Glomerular visceral epithelial cell (primary cell): ENCODE data around the gene TNC.

Source experiments
- DNase-seq: peaks from one replicate; pipeline ENCODE4 v3.0.0-alpha.2; 2016; ENCODE audit errors: extremely low spot score

Gene TNC

DNA sequence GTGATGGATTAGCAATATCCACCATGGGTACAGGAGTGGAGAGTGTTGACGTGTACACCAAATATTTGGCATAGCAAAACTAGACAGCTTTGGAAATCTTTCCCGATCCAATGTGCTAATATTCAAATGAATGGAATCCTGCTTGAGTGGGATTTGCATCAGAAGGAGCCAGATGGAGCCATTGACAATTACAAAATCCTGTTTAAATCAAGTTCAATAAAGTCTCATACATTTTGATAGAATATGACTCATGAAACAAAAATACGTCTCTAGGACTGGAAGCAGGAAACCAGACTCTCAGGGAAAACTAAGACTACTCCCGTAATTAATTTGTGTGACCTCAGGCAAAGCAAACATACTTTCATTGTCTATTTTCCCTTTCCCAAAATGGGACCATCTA, 13.0 kb downstream of the TNC start:
- DNase-seq: no peak

DNA sequence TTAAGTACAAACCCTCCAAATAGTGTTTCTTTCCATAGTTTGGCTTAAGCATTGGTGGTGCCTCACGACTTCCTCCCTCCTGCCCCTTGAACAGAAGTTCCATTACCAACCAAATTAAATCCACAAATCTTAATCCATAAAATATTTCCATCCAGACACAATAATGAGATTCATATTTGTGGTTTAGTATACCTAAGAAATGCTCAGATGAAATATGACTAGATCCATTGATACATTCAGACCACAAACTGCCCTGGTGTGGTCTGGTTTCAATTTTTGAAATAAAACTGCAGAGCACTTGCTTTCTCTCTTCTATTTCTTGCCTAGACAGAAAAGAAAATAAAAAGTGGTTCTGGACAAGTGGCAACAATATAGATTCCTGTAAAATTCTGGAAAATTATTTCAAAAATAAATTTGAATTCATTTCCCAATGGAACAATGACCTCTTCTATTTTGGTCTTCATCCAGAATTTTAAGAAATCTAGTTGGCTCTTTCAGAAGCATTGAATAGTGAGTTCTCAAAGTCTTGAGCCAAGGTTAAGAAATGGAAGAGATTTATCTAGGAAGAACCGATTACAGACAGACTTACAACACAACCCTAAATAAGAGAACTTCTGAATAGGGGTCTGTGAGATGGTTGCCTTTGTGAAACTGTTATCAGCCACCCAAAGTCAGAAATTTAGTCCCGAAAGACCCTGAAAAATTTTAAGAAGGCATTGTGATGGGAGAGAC, 14.0 kb downstream of the TNC start:
- no peak for DNase-seq

DNA sequence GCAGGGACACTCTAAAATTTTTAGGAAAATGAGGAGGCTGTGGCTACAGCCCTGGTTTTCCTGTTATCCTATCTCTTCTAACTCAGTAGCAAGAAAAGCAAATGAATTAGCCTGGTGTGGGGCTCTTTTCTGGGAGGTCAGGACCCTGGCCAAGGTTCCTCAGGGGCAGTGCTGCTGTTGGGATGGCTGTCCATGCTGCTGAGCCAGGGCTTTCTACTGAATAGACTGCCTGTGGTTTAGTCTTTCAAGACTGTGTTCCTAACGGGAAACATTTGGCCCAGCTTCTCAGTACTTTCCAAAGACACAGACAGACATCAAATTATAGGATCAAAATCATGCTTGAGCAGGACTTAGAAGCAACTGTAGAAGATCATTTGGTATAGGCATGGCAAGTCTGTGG, 18.1 kb downstream of the TNC start:
- no peak for DNase-seq

DNA sequence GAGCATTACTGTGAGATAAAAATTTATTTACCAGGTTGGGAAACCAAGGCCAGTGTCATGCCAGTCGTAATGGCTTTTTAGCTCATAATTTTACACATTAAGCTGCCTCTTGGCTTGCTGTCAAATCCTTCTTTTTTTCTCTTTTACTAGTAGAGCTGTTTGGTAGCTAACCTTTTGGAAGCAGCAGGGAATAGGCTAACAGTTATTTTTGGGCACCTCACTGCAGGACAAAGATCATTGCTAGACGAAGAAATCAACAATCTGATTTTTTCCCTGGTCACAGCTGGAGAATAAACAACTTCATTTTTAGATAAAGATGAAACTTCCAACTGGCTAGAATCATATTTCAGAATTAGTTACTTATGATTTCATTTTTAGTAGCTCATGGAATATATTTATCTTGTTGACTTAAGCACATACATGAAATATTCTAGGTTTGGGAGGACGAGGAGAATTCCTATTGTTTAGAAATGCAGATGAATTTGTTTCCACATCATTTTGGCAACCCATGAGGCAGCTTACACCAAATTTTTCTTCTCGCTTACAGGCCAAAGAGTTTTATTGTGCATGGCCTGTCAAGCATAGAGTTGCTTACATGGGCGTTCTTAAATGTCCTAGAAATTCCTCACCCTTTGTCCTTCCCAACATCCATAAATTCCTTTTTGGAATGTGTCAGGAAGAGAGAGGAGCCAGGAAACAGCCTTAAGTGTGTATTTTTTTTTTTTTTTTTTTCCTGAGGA, 19.6 kb downstream of the TNC start:
- DNase-seq: peak; percentile 50

DNA sequence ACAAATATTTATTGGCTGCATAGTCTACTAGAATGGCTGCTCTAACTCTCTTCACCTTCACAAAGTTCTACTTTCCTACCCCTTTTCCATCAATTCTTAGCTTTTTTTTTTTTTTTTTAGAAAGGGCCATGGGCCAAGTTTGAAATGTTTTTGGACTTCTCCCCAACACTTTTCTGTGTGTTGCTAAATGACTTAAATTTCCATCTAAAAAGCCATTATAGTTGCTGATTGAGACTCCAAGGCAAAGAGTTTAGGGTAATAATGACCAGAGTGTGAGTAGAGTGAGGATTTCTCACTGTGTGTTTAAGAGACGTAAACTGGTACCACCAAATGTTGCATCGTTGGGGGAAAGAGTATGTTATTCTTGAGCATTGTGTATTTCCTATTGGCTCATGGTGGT, 24.4 kb downstream of the TNC start:
- DNase-seq: no peak

DNA sequence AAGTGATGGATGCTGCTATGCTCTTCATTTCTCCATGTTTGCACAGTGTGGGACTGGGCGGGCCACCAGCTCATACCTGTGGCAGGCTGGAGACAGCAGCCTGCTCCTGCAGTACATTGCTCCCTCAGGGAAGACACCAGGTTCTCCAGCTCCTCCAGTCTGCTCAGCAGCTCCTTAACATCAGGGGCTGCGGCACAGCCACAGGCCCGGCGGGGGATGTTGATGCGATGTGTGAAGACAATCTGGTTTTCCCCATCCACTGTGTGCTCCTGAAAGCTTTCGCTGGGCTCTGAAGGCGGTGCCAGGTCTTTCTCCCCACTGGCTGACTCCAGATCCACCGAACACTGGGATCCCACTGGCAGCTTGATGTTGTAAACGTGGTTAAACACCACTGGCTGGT, 27.5 kb downstream of the TNC start:
- no peak for DNase-seq

DNA sequence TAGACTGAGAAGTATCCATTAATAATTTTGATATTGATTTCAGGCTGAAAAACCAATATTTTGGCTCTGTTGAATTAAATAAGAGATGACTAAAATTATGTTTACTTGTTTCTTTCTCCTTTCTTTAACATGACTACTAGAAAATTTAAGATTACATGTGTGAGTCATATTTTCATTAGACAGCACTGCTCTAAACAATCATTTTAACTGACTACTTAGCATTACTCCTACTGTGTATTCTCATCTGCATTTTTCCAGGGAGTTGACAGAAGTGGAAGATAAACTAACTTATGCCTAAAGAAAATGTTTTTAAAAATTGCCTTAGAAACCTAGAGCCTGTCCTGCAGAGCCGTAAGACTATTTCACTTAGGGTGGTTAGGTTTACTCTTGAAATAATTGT, 29.1 kb downstream of the TNC start:
- DNase-seq: no peak

DNA sequence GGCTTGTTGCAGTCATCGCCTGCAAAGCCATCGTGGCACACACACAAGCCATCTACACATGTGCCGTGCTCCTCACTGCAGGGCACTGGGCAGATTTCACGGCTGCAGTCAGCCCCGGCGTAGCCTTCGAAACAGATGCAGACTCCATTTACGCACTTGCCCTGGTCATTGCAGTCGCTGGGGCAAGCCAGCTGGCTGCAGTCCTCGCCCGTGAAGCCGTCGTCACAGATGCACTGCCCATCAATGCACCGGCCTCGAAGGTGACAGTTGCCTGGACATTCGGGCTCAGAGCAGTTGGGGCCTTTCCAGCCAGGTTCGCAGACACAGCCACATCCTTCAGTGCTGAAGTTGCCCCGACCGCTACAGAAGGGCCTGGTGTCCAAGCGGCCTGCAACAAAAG, 31.1 kb downstream of the TNC start:
- no peak for DNase-seq

DNA sequence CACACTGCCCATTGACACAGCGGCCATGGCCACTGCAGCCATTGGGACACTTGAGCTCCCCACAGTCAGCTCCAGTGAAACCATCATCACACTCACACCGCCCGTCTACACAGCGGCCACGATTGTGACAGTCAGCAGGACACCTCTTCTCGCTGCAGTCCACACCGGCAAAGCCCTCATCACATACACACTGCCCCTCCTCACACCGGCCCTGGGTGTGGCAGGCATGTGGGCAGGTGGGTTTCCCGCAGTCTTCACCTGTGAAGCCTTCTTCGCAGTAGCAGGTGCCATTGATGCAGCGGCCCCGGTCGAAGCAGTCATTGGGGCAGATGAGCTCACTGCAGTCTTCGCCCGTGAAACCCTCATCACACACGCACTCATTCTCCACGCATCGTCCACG, 31.5 kb downstream of the TNC start:
- no peak for DNase-seq

DNA sequence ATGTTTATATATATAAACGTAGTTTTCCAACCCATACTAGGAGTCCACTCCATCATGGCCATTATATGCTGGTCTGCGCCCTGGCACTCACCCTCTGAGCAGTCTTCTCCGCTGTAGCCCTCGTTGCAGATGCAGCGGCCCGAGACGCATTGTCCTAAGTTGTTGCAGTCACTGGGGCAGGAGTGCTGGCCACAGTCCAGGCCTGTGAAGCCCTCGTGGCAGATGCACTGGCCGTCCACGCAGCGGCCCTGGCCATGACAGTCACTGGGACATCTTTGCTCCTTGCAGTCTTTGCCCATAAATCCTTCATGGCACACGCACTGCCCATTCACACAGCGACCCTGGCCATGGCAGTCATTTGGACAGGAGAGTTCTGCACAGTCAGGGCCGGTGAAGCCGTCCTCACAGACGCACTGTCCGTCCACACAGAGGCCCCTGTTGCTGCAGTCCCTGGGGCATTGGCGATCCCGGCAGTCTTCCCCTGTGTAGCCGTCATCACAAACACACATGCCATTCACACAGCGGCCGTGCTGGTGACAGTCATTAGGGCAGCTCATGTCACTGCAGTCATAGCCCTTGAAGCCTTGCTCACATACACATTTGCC, 32.1 kb downstream of the TNC start:
- no peak for DNase-seq

DNA sequence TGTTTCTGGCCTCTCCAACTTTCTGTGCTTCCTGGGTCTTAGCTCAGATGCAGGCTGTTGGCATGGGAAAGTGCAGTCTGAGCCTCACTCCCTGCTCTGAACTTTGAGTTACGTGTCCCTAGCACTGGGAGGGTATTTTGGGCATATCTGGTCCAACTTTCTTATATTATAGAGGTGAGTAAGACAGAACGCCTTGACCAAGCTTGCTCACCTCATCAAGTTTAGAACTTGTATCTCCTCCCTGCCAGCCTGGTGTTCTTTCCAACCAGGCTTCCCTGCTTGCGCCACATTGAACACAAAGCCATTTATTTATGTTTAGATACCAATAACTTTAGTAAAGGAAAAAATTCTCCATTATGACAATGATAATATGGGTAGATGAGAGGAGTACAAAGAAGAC, 33.2 kb downstream of the TNC start:
- DNase-seq: no peak

DNA sequence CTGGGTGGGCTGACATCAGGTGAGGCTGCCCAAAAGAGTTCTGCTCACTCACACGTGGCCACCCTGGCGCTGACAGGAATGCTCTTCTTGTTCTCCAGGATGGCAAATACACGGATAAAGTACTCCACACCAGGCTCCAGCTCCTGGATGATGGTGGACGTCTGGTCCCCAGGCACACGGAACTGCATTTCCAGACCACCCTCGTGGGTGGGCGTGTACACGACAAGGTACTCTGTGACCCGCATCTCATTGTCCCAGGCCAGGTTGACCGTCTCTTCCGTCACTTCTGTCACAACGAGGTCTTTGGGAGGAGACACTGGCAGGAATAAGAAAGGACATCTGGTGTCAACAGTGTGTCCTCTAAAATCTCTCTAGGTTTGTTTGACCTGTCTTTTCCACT, 33.8 kb downstream of the TNC start:
- DNase-seq: no peak

DNA sequence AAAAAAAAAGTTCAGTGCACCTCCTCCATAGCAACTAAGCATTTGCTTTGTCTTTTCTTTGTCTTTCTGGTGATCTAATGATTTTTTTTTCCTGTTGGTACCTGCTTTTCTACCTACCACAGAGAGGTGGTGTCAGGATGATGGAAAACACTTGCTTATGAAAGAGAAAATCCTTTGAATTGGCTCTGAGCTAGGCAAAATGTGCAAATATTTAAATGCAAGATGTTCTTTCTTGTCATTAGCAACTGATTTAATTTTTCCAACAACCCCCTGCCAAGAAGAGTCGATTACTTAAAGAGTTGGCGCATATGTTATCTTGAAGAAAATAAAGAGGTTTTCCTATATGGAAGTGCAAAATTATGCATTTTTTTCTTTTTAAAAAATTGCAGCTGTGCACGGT, 37.7 kb downstream of the TNC start:
- no peak for DNase-seq

DNA sequence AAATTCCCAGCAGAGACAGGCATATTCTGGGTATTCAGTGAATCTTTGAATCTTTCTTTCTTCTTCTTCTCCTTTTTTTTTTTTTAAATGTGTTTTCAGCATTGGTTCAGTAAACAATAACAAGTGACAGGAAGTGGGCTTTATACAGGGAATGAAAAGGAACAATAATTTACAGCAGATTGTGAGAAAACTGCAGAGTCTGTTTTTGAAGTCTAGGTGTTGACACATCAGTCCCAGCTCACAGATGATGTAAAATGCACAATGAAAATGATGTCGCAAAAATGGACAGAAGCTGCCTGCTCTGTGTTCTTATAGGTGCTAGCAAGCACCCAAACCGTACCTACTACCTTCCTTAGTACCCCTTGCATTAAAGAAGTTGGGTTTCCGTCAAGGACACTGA, 38.8 kb downstream of the TNC start:
- no peak for DNase-seq

DNA sequence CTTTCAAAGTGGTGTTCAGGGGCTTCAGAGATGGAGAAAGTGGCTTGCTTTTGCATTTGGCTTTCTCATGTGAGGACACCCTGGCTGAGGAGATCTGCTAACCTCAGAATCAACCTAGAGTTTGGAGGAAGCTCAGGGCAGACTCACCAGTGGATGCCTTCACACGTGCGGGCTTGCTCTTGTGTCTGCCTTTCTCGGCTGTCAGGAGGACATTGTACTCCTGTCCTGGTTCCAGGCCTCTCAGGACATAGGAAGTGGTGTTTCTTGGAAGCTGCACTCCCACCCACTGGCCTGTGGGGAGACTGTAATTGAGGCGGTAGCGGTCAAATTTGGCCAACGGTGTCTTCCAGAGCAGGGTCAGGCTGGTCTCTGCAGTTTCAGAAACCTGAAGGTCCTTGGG, 44.5 kb downstream of the TNC start:
- DNase-seq: no peak

DNA sequence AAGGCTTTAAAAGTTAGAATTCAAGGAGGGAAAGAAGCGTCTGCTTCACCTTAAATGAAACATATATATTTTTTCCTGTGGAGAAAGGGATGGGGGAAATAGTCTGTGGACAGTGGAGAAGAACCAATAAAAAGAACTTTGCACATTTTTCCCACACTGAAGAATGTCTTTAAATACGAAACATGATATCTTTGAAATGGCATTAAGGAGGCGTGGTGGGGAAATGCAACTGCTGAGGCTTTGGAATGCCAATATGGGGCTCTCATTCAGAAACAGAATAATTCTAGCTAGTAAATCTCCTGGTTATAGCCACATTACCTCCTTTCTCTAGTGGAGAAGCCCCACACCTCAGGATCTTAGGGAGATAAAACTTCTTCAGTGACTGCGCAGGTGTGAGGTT, 46.8 kb downstream of the TNC start:
- DNase-seq: no peak

DNA sequence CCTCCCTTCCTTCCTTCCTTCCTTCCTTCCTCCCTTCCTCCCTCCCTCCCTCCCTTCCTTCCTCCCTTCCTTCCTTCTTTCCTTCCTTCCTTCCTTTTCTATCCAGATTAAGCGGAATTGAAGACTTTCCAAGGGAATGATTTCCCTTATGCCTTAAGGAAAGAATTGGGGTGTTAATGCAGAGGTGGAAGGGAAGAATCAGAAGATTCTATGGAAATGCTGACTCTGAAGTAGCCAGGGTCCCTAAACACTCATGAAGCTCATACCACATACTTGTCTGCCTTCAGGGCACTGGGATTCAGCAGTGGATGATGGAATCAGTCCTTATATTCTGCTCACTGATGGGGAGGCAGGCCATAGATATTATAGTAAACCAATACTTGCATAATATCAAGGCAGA, 48.2 kb downstream of the TNC start:
- no peak for DNase-seq

DNA sequence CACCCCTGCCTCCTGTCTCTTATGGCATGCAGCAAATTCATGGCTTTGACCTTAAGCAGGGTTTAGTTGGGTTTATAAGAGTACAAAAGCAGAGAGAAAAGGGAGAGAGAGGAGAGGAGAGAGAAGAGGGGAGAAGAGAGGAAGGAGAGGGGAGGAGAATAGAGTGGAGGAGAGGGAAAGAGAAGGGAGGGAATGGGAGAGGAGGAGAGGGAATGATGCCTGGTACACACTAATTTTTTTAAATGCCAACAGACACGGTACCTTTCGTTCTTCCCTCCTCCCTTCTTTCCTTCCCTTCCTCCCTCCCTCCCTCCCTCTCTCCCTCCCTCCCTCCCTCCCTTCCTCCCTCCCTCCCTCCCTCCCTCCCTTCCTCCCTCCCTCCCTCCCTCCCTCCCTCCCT, 48.7 kb downstream of the TNC start:
- no peak for DNase-seq

DNA sequence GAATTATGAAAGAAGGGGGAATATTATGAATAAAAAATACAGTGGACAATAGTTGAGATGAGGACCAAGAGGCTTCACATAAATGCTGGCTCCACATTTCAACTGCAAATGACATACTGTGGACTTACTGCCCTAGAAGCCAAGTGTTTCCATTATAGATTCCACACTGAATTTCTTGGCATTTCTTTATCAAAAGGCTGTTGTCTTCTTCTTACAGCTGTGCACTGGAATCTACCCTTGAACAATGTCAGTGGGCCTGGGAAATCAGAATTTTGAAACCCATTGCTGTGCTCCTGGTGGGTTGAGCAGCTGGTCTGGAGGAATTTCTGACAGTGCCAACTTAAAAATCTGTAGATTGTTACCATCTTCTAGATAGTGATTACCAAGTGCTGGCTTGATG, 49.9 kb downstream of the TNC start:
- DNase-seq: no peak

DNA sequence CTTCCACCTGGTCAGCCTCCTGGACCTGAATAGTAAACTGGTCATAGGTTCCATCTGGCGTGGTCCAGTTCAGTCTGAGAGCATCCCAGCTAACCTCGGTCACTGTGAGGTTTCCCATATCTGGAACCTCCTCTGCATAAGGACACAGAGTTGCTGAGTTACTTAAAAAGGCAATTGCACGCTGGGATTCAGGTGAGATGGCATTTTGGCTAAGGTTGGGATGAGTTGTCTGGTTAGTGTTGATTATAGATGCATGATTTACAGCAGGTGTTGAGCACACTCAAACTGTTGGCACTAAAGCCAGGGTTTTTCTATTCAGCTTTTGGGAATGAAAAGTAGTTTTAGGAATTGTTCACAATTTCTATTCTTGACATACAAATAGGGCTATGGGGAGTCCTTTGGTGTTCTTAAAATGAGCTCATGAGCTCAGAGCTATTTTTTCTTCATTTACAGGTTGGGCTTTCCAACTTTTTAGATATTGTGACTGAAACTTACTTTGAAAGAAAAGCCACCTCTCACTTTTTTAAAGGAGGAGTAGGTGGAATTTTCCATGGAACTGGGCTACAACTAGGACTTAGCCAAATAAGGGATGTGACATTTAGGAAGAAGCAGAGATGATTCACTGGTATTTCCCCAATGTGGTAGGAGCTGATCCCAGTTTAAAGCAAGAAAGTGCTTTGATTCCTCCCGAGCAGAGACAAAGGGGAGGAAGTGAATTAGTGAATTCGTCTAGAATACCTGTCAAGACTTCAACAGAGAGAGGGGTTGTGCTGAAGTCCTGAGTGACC, 54.7 kb downstream of the TNC start:
- peak; percentile 8 for DNase-seq

DNA sequence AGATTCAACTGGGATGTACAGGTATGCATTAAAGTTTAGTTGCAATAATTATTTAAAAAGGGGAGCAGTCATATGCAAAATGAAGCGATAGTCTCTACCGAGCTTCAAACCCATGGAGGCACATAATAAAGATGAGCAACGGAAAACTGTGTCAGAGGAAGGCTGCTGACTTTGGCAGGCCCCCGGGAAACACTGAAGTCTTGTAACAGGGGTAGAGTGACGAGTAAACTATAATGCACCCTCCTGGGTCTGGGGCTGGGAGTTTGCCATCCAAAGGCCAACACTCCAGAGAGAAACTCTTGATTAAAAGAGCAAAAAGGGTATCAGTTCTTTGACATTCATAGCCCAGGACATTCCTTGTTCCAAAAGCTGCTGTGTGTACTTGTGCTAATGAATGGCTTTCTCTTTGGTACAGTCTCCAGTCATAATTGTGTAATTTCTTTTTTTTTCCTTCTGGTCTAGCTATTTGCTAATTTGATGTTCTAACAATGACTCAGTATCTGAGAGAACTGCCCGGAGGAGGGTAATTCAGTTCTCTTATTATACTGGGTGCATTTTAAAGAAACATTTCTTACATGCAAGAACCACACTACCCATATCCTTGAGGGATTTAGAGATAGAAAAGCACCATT, 59.2 kb downstream of the TNC start:
- peak; percentile 18 for DNase-seq

DNA sequence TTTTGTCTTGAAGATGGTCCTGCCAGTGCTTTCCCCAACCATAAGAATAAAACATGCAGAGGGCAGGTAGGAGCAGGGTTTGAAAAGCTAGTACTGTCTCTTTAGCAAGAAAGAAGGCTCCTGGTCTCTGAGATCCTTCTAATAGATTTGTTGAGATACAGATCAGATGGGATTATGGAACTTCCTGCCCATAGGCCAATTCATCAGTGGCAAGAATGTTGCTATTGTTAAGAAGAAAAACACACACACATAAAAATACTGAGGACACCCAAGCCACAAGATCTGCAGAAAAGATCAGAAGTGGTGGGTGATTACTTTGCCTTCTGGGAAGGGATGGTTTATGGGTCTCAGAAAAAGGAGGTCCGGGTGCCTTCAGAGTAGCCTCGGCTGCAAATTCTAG, 59.8 kb downstream of the TNC start:
- no peak for DNase-seq
